MM.1S (cell line): Measurements from ENCODE around the gene PRRG2.

ENCODE experiments used
- DNase-seq: peaks from one replicate; pipeline ENCODE4 v3.0.0-alpha.2; 2015
- H2AFZ ChIP-seq: fragments of 300-600 bp; sonication (generic); 2 replicates; pipeline ENCODE4 v1.6.0; 2016; ENCODE audit warnings: antibody characterized with exemption, low read length
- H3F3A ChIP-seq: fragments of 300-600 bp; sonication (generic); 2 replicates; pipeline ENCODE4 v1.6.1; 2016; ENCODE audit warnings: mild to moderate bottlenecking, antibody characterized with exemption, low read length, moderate library complexity, mixed read lengths; ENCODE audit not compliant: insufficient read depth
- H3K27ac ChIP-seq: fragments of 300-600 bp; sonication (generic); 2 replicates; pipeline ENCODE4 v1.5.1; 2016; ENCODE audit warnings: mild to moderate bottlenecking, low read length
- H3K27me3 ChIP-seq: fragments of 300-600 bp; sonication (generic); replicated peaks from 2 replicates; pipeline ENCODE4 v1.6.0; 2016; ENCODE audit warnings: low read length; ENCODE audit not compliant: insufficient read depth
- H3K36me3 ChIP-seq: fragments of 300-600 bp; sonication (generic); replicated peaks from 2 replicates; pipeline ENCODE4 v1.6.1; 2016; ENCODE audit warnings: mild to moderate bottlenecking, low read length, mixed read lengths; ENCODE audit not compliant: insufficient read depth
- H3K4me1 ChIP-seq: fragments of 300-600 bp; sonication (generic); 2 replicates; pipeline ENCODE4 v1.6.1; 2016; ENCODE audit warnings: low read length, mixed read lengths
- H3K4me2 ChIP-seq: fragments of 300-600 bp; sonication (generic); 2 replicates; pipeline ENCODE4 v1.6.0; 2016; ENCODE audit warnings: low read depth, low read length
- H3K4me3 ChIP-seq: fragments of 300-600 bp; sonication (generic); 2 replicates; pipeline ENCODE4 v1.5.1; 2016; ENCODE audit warnings: low read length, mixed read lengths
- H3K79me2 ChIP-seq: fragments of 300-600 bp; sonication (generic); 2 replicates; pipeline ENCODE4 v1.6.1; 2016; ENCODE audit warnings: mixed run types, low read length, mixed read lengths
- H3K9ac ChIP-seq: fragments of 300-600 bp; sonication (generic); 2 replicates; pipeline ENCODE4 v1.6.1; 2016; ENCODE audit warnings: low read length, mixed read lengths
- H3K9me2 ChIP-seq: fragments of 300-600 bp; sonication (generic); replicated peaks from 2 replicates; pipeline ENCODE4 v1.6.1; 2016; ENCODE audit warnings: mild to moderate bottlenecking, low read length, mixed read lengths; ENCODE audit not compliant: insufficient read depth
- H3K9me3 ChIP-seq: fragments of 300-600 bp; sonication (generic); replicated peaks from 2 replicates; pipeline ENCODE4 v1.6.1; 2016; ENCODE audit warnings: mild to moderate bottlenecking, low read length, mixed read lengths; ENCODE audit not compliant: insufficient read depth
- H4K20me1 ChIP-seq: fragments of 300-600 bp; sonication (generic); 2 replicates; pipeline ENCODE4 v1.6.1; 2016; ENCODE audit warnings: mild to moderate bottlenecking, low read length, moderate library complexity, mixed read lengths; ENCODE audit not compliant: insufficient read depth
- CTCF ChIP-seq: fragments of 300-600 bp; sonication (generic); IDR thresholded peaks from 2 replicates; pipeline ENCODE4 v1.5.1; 2016; ENCODE audit warnings: antibody characterized with exemption, low read length, mixed read lengths
- EZH2 ChIP-seq: fragments of 300-600 bp; sonication (generic); optimal IDR thresholded peaks from 2 replicates; pipeline ENCODE3; 2017; ENCODE audit warnings: low read depth, mild to moderate bottlenecking, antibody characterized with exemption, low read length, mixed read lengths
- EZH2phosphoT487 ChIP-seq: fragments of 300-600 bp; sonication (generic); IDR thresholded peaks from 2 replicates; pipeline ENCODE4 v1.6.1; 2018; ENCODE audit warnings: antibody characterized with exemption, low read length

Gene PRRG2

GRCh38 chr19:49554701-49555181, 26.4 kb upstream of the PRRG2 start:
- Histone ChIP-seq H2AFZ (no peak overlapping the region), H3K79me2 (no peaks in the 10 kb centered on the region), H3K9me2 (no peaks in the 10 kb centered on the region), H4K20me1 (no peaks in the 10 kb centered on the region), H3K27ac (no peak overlapping the region), H3K9me3 (no peaks in the 10 kb centered on the region), H3K4me2 (no peak overlapping the region), H3K4me1 (no peaks in the 10 kb centered on the region), H3K9ac (no peak overlapping the region), H3F3A (no peaks in the 10 kb centered on the region), H3K36me3 (no peaks in the 10 kb centered on the region), H3K27me3 (no peaks in the 10 kb centered on the region), H3K4me3 (no peak overlapping the region)
- TF ChIP-seq EZH2 (no peak), CTCF (no peak), EZH2phosphoT487 (no peak)
- DNase-seq = no peak

GRCh38 chr19:49555600-49556411, 25.3 kb upstream of the PRRG2 start:
- no peak overlapping the region for H3K4me2 ChIP-seq
- no peaks in the 10 kb centered on the region for H3K9me3 ChIP-seq
- H3K9ac ChIP-seq = no peak overlapping the region
- H3K27me3 ChIP-seq = no peaks in the 10 kb centered on the region
- no peaks in the 10 kb centered on the region for H3K9me2 ChIP-seq
- TF ChIP-seq EZH2 (no peak), EZH2phosphoT487 (no peak), CTCF (no peak)
- H2AFZ ChIP-seq = no peak overlapping the region
- no peaks in the 10 kb centered on the region for H3F3A ChIP-seq
- H3K27ac ChIP-seq = no peak overlapping the region
- H3K79me2 ChIP-seq = 0 out of 2 replicates have a peak, but pooled peaks cover under 1% of the 10 kb centered on the region
- H3K36me3 ChIP-seq = no peaks in the 10 kb centered on the region
- no peak overlapping the region for H3K4me3 ChIP-seq
- H4K20me1 ChIP-seq = no peaks in the 10 kb centered on the region
- DNase-seq = no peak
- no peaks in the 10 kb centered on the region for H3K4me1 ChIP-seq

- H3K4me2 ChIP-seq = no peak overlapping the region
- H3K27me3 ChIP-seq = no peaks in the 10 kb centered on the region
- H3K4me3 ChIP-seq = no peak overlapping the region
- H3K4me1 ChIP-seq = no peaks in the 10 kb centered on the region
- no peaks in the 10 kb centered on the region for H3K36me3 ChIP-seq
- no peaks in the 10 kb centered on the region for H3K9me2 ChIP-seq
- no peaks in the 10 kb centered on the region for H3K9me3 ChIP-seq
- H2AFZ ChIP-seq = no peak overlapping the region
- H3K27ac ChIP-seq = no peak overlapping the region
- no peak overlapping the region for H3K9ac ChIP-seq
- no peak for DNase-seq
- H3F3A ChIP-seq = no peaks in the 10 kb centered on the region
- TF ChIP-seq EZH2 = no peak
- no peak for TF ChIP-seq EZH2phosphoT487
- no peak for TF ChIP-seq CTCF
- 0 out of 2 replicates have a peak, but pooled peaks cover 5% of the 10 kb centered on the region for H3K79me2 ChIP-seq
- H4K20me1 ChIP-seq = no peaks in the 10 kb centered on the region
Observed at GRCh38 chr19:49556412-49557398, 24.4 kb upstream of the PRRG2 start.
